Measurements from ENCODE around the gene TRAPPC2.

GRCh38 chrX:13667919-13668318 lies 66.5 kb downstream of the TRAPPC2 start:
- TF ChIP-seq POLR2AphosphoS5 (IDR thresholded peaks at IDR 0.05; ENCODE audit: borderline replicate concordance, low read depth, low read length) (no peak), EZH2 (IDR thresholded peaks at IDR 0.05) (no peak), FOXP2 (optimal IDR thresholded peaks at IDR 0.05; ENCODE audit: control extremely low read depth, extremely low read length, insufficient read depth) (no peak)

All from SK-N-MC (cell line).